GM13977 (cell line): ENCODE data around the gene RCOR2.

Experiments used
- DNase-seq: peaks from one replicate; pipeline ENCODE4 v3.0.0; 2012; ENCODE audit warnings: low spot score
- in situ Hi-C: fragments of 300-500 bp; cut with MboI; formaldehyde crosslinking; loops from one replicate; pipeline ENCODE4 v1.12.0; 2022; ENCODE audit warnings: low sequenced_read_pairs, low pct_unique_long_range_greater_than_20kb, mixed read lengths, inconsistent platforms; ENCODE audit not compliant: unreplicated experiment
- TF ChIP-seq, protein P1 (sequence below): IDR thresholded peaks from 2 replicates; pipeline ENCODE4 v1.5.1; 2012; ENCODE audit warnings: mild to moderate bottlenecking, control low read depth; ENCODE audit not compliant: insufficient read depth; ENCODE audit errors: extremely low read depth, missing control alignments

Gene RCOR2

DNA sequence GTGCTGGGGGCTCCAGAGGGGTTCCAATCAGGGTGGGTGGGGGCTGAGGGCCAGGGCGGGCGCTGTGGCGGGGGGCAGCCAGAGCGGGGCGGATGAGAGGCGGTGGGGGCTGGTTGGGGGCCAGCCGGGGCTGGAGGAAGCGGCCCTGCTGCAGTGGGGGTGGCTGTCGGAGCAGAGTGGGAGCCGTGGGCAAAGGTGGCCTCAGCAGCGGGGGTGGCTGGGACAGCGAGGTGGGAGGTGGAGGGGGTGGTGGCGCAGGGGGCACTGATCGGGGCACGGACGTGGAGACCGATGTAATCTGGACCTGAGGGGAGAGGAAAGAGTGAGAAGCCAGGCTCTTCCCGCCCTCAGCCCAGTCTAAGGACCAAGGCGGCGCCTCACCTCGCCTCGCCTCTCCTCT lies 5.1 kb downstream of the RCOR2 start:
- no peak for DNase-seq
- in situ Hi-C loops = no loop called here
- TF ChIP-seq, protein P1, sequence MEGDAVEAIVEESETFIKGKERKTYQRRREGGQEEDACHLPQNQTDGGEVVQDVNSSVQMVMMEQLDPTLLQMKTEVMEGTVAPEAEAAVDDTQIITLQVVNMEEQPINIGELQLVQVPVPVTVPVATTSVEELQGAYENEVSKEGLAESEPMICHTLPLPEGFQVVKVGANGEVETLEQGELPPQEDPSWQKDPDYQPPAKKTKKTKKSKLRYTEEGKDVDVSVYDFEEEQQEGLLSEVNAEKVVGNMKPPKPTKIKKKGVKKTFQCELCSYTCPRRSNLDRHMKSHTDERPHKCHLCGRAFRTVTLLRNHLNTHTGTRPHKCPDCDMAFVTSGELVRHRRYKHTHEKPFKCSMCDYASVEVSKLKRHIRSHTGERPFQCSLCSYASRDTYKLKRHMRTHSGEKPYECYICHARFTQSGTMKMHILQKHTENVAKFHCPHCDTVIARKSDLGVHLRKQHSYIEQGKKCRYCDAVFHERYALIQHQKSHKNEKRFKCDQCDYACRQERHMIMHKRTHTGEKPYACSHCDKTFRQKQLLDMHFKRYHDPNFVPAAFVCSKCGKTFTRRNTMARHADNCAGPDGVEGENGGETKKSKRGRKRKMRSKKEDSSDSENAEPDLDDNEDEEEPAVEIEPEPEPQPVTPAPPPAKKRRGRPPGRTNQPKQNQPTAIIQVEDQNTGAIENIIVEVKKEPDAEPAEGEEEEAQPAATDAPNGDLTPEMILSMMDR = no peak

DNA sequence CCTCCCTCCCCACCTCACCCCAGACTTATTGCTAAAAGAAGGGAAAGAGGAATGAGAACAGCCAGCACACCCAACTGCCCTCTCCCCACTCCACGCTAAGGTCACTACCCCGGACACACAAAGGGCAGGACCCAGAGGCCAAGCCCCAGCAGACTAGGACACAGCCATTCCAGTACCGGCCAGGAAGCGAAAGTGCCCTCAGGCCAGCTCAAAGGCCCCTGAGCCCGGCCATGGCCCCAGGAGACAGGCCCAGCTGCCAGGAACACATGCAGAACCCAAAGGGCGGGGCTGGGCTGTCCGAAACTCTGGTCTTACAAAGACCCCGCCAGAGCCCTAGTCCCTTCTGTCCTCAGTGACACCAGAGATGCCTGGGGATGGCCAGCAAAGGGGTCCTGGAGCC lies 5.5 kb downstream of the RCOR2 start:
- in situ Hi-C loops = no loop called here
- no peak for DNase-seq
- TF ChIP-seq, protein P1 = no peak

DNA sequence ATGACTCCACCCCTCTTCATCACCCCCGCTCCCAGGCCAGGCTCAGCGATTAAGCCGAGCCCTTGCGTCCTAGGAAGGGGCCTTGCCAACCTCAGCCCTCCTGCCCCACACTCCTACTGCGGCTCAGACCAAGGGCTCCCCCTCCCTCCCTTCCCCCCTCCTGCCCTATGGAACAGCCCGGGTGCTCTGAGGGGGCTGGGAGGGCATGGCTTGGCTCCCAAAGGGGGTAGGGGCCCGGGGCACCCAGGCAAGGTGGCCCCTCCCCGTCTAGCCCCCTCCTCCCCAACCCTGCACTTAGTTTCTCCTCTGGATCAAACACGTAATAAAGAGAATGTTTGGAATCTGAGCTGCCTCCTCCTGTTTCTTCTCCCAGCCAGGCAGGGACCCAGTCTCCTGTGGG lies 6.3 kb downstream of the RCOR2 start:
- in situ Hi-C loops = no loop called here

DNA sequence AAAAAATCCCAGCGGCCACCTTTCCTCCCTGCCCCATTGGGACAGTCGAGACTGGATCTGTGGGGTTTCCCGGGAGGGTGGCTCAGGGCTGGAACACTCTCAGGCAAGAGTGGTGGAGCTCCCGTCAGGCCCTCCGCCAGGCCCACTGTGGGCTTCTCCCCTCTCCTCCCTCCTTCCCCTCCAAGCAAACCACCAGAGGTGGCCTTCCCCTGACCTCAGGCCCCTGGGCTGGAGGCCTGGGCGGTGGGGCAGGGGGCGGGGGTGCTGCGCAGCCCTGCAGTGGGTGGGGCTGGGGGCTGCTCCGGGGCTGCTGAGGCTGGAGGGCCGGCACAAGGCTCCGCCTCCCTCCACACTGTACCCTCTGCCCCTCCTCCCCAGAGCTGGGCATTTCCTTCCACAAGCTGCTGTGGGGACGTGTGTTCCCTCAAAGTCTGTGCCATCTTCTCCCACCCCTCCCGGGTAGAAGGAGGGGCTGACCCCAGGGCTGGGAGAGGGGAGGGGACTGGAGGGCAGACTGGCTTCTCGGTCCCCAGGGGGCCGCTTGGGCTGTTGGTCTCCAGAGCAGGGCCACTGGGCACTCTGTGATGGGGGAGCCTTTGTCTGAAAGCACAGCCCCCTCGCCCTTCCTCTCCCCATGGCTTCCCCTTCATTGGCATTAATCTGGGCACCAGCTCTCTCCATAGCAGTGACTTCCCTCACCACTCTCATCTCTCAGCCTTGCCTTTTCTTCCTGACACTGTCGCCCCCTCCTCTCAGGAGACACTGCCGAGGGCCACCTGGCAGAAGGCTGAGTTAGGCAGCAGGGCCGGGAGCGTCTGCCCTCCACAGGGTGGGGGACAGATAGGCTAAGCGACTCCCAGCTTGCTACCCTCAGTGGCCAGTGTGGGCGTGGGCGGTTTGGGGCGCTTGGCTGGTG lies 7.1 kb downstream of the RCOR2 start:
- TF ChIP-seq, protein P1 = no peak
- no peak for DNase-seq
- in situ Hi-C loops = no loop called here

More for the DNA sequence above, 6.3 kb downstream of the RCOR2 start:
- no peak for DNase-seq
- TF ChIP-seq, protein P1 = no peak

DNA sequence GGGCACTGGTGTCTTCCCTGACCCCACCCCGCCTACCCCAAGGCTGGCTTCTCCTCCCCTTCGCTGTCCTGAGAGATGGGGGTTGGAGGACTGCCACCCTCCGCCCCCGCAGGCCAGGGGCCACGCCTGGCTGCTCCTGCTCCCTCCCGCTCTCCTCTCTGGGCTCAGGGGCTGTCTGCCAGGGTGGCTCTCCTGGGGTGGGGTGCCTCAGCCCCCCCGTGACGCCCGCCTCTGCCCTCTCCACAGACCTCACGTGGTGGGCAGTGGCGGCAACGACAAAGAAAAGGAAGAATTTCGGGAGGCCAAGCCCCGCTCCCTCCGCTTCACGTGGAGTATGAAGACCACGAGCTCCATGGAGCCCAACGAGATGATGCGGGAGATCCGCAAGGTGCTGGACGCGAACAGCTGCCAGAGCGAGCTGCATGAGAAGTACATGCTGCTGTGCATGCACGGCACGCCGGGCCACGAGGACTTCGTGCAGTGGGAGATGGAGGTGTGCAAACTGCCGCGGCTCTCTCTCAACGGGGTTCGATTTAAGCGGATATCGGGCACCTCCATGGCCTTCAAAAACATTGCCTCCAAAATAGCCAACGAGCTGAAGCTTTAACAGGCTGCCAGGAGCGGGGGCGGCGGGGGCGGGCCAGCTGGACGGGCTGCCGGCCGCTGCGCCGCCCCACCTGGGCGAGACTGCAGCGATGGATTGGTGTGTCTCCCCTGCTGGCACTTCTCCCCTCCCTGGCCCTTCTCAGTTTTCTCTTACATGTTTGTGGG lies 8.1 kb downstream of the RCOR2 start:
- in situ Hi-C loops = no loop called here
- TF ChIP-seq, protein P1 = no peak
- no peak for DNase-seq

DNA sequence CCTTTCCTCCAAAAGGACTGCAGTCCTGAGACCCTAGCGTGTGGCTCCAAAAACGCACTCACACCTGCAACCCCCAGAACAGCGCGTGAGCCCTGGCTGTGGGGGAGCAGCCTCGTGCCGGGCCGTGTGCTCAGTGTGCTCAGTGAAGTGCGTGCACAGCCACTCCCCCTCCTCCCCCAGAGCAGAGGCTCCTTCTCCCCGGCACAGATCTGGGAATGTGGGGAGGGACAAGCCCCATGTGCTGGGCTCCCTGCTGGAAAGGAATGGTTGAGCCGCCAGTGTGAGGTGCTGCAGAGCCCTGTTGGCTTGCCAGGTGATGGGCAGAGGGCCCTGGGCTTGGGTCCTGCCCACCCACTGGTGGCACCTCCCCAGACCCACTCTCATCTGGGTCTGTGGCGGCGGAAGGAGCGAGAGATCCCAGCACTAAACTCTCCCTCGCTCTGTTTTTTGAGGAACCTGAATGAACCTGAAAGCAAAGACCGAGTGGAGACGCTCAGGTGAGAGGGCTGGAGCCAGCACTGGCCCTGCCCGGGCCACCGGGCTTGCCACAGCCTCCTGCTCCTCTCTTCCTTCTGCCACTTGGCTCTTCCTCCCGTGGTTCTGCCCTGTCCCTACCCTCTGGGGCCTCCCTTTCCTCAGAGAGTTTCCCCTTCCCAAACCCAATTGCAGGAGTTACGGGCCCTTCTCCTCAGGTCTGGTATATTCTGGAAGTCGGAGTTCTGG lies 9.0 kb downstream of the RCOR2 start:
- TF ChIP-seq, protein P1 = no peak
- no peak for DNase-seq
- in situ Hi-C loops = no loop called here
